Measurements from ENCODE around the gene SMIM24.
"Not testable (repeated sequence)": the region's sequence is repeated elsewhere in the genome, so short reads cannot be mapped to it uniquely, and the experiment has no call there.

Gene SMIM24

GRCh38 chr19:3448616-3449334 is 31.6 kb downstream of the SMIM24 start:
- Histone ChIP-seq H2AFZ (ENCODE audit: low read length) (no peak overlapping the region), H3K27me3 (replicated peaks; ENCODE audit: insufficient read depth, low read length) (peaks cover 75% of the 10 kb centered on the region), H3K9me3 (replicated peaks; ENCODE audit: insufficient read depth, low read length) (no peaks in the 10 kb centered on the region), H3K9ac (ENCODE audit: low read length) (no peak overlapping the region), H3K4me3 (ENCODE audit: low read length) (no peak overlapping the region), H3K4me1 (ENCODE audit: low read length) (peaks cover 7% of the 10 kb centered on the region; the same call in 1 of the 2 replicates), H3K9me2 (replicated peaks; ENCODE audit: insufficient read depth, low read length) (no peaks in the 10 kb centered on the region), H4K20me1 (ENCODE audit: insufficient read depth, low read length) (no peaks in the 10 kb centered on the region), H3F3A (ENCODE audit: insufficient read depth, low read length) (no peaks in the 10 kb centered on the region), H3K4me2 (ENCODE audit: low read depth, low read length) (no peak overlapping the region), H3K27ac (ENCODE audit: low read length) (no peak overlapping the region), H3K36me3 (replicated peaks; ENCODE audit: insufficient read depth, low read length) (no peaks in the 10 kb centered on the region), H3K79me2 (ENCODE audit: low read length) (no peaks in the 10 kb centered on the region)
- TF ChIP-seq CTCF (IDR thresholded peaks at IDR 0.05; ENCODE audit: low read length) = no peak
- TF ChIP-seq EZH2phosphoT487 (IDR thresholded peaks at IDR 0.05; ENCODE audit: low read length) = no peak
- TF ChIP-seq EZH2 (optimal IDR thresholded peaks at IDR 0.05; ENCODE audit: low read depth, low read length) = no peak
- DNase-seq = no peak

DNA sequence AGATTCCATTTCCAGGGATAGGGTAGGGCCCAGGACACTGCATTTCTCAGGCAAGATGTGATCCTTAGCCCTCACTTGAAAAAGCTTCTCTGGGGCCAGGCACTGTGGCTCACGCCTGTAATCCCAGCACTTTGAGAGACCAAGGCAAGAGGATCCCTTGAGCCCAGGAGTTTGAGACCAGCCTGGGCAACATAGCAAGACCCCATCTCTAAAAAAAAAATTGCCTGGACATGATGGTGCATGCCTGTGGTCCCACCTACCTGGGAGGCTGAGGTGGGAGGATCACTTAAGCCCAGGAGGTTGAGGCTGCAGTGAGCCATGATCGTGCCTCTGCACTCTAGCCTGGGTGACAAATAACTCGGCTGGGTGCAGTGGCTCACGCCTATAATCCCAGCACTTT is 33.7 kb downstream of the SMIM24 start:
- not testable (repeated sequence) for H3K9me2 ChIP-seq (replicated peaks; ENCODE audit: insufficient read depth, low read length); H3F3A ChIP-seq (ENCODE audit: insufficient read depth, low read length); H3K9me3 ChIP-seq (replicated peaks; ENCODE audit: insufficient read depth, low read length); H3K4me3 ChIP-seq (ENCODE audit: low read length); H2AFZ ChIP-seq (ENCODE audit: low read length); DNase-seq; H3K79me2 ChIP-seq (ENCODE audit: low read length); H4K20me1 ChIP-seq (ENCODE audit: insufficient read depth, low read length); H3K36me3 ChIP-seq (replicated peaks; ENCODE audit: insufficient read depth, low read length); H3K9ac ChIP-seq (ENCODE audit: low read length); H3K27ac ChIP-seq (ENCODE audit: low read length); H3K4me2 ChIP-seq (ENCODE audit: low read depth, low read length); H3K4me1 ChIP-seq (ENCODE audit: low read length)
- H3K27me3 ChIP-seq (replicated peaks; ENCODE audit: insufficient read depth, low read length) = peaks cover 76% of the 10 kb centered on the region

- Histone ChIP-seq H3K4me1 (ENCODE audit: low read length) (no peaks in the 10 kb centered on the region), H3K9me3 (replicated peaks; ENCODE audit: insufficient read depth, low read length) (no peaks in the 10 kb centered on the region), H3K79me2 (ENCODE audit: low read length) (no peaks in the 10 kb centered on the region), H3K27me3 (replicated peaks; ENCODE audit: insufficient read depth, low read length) (peaks cover 95% of the 10 kb centered on the region), H4K20me1 (ENCODE audit: insufficient read depth, low read length) (no peaks in the 10 kb centered on the region), H2AFZ (ENCODE audit: low read length) (no peak overlapping the region), H3K9me2 (replicated peaks; ENCODE audit: insufficient read depth, low read length) (no peaks in the 10 kb centered on the region), H3F3A (ENCODE audit: insufficient read depth, low read length) (no peaks in the 10 kb centered on the region), H3K9ac (ENCODE audit: low read length) (no peak overlapping the region), H3K36me3 (replicated peaks; ENCODE audit: insufficient read depth, low read length) (no peaks in the 10 kb centered on the region), H3K27ac (ENCODE audit: low read length) (no peak overlapping the region), H3K4me3 (ENCODE audit: low read length) (no peak overlapping the region), H3K4me2 (ENCODE audit: low read depth, low read length) (no peak overlapping the region)
- TF ChIP-seq CTCF (IDR thresholded peaks at IDR 0.05; ENCODE audit: low read length) (no peak), EZH2phosphoT487 (IDR thresholded peaks at IDR 0.05; ENCODE audit: low read length) (no peak), EZH2 (optimal IDR thresholded peaks at IDR 0.05; ENCODE audit: low read depth, low read length) (no peak)
- DNase-seq = no peak
Observed at GRCh38 chr19:3444695-3445234, 35.6 kb downstream of the SMIM24 start.
